HFFc6 (cell line): ENCODE measurements around the gene KIF19. TPM values are rescaled to one million over a fixed set of nuclear protein-coding genes. Genes with fewer than 3 reads are reported as not detected.
"Not testable (repeated sequence)": the region's sequence is repeated elsewhere in the genome, so short reads cannot be mapped to it uniquely, and the experiment has no call there.

Experiments
- DNase-seq: peaks from one replicate; pipeline ENCODE4 v3.0.0-alpha.2; 2018
- H3K27ac Mint-ChIP-seq: 2 replicates; pipeline ENCODE4 v1.8.0; 2020; ENCODE audit warnings: mild to moderate bottlenecking, mixed read lengths
- H3K27me3 Mint-ChIP-seq: 2 replicates; pipeline ENCODE4 v1.8.0; 2021; ENCODE audit warnings: mild to moderate bottlenecking, moderate library complexity, mixed read lengths; ENCODE audit not compliant: insufficient read depth
- H3K36me3 Mint-ChIP-seq: 2 replicates; pipeline ENCODE4 v1.8.0; 2021; ENCODE audit warnings: low read depth, mixed read lengths
- H3K4me1 Mint-ChIP-seq: 2 replicates; pipeline ENCODE4 v1.8.0; 2020; ENCODE audit warnings: low read depth, mixed read lengths
- H3K4me3 Mint-ChIP-seq: 2 replicates; pipeline ENCODE4 v1.8.0; 2020; ENCODE audit warnings: mild to moderate bottlenecking, moderate library complexity, mixed read lengths
- H3K9me3 Mint-ChIP-seq: 2 replicates; pipeline ENCODE4 v1.8.0; 2020; ENCODE audit warnings: mild to moderate bottlenecking, mixed read lengths
- CTCF ChIP-seq: fragments of 200-600 bp; sonication (generic); IDR thresholded peaks from 2 replicates; pipeline ENCODE4 v1.5.0; 2021; ENCODE audit warnings: antibody characterized with exemption, mild to moderate bottlenecking
- total RNA-seq, 6 experiments: library from RNA; stranded (reverse); fragmentation: NEBNext Ultra II Directional; extraction: Animal tissue kit (Norgen Biotek cat#: 25700); gene quantifications; 2 replicates in 1 of 6; 3 replicates in 5 of 6; pipeline ENCODE4 v1.2.3, GENCODE V29; 2021

The KIF19 gene
- total RNA-seq, 6 experiments from 2014 or later: not detected

GRCh38 chr17:74403512-74404137 lies 77.6 kb downstream of the KIF19 start:
- TF ChIP-seq CTCF: no peak
- H3K4me3 Mint-ChIP-seq: no peak overlapping the region
- DNase-seq: no peak
- H3K9me3 Mint-ChIP-seq: peaks cover 55% of the 10 kb centered on the region
- no peaks in the 10 kb centered on the region for H3K4me1 Mint-ChIP-seq
- H3K27me3 Mint-ChIP-seq: no peaks in the 10 kb centered on the region
- no peak overlapping the region for H3K27ac Mint-ChIP-seq
- H3K36me3 Mint-ChIP-seq: no peaks in the 10 kb centered on the region; the same call in 1 of the 2 replicates

DNA sequence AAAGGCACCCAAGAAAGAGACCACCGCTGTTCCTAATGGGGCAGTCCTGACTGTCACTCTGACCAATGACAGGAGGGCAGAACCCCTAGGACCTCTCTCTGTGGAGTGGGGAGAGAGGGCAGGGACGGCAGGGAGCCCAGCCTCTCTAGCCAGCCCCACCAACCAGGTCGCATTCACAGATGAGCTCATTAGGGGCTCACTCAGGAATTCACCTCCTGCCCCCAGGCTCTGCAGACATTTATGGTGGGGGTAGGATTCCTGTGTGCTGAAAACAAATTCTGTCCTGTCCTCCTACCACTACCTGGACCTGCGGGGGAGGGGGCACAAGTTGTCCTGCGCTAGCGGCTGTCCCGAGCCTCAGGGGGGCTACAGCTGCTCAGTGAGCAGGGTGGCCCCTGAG lies 78.2 kb downstream of the KIF19 start:
- Mint-ChIP-seq H3K27ac (no peak overlapping the region), H3K27me3 (no peaks in the 10 kb centered on the region), H3K4me1 (no peaks in the 10 kb centered on the region), H3K36me3 (no peaks in the 10 kb centered on the region; the same call in 1 of the 2 replicates), H3K9me3 (peaks cover 50% of the 10 kb centered on the region), H3K4me3 (no peak overlapping the region)
- no peak for DNase-seq
- TF ChIP-seq CTCF: no peak

DNA sequence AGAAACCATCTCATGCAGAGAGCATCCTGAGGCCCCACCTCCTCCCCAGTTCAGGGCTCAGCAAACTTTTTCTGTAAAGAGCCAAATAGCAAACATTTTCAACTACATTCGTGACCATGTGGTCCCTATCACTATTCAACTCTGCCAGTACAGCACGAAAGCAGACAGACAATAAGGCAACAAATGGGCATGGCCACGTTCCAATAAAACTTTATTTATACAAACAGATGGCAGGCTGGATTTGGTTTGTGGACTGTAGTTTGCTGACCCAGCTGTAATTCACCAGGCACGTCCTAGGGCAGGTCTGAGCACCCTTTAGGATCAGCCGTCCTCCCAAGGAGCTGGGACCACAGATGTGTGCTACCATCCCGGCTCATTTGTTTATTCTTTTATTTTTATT lies 78.8 kb downstream of the KIF19 start:
- Mint-ChIP-seq H3K4me3 (no peak overlapping the region), H3K27me3 (no peaks in the 10 kb centered on the region), H3K27ac (no peak overlapping the region), H3K9me3 (peaks cover 44% of the 10 kb centered on the region), H3K4me1 (no peaks in the 10 kb centered on the region), H3K36me3 (no peaks in the 10 kb centered on the region; the same call in 1 of the 2 replicates)
- no peak for TF ChIP-seq CTCF
- DNase-seq: no peak

GRCh38 chr17:74405311-74405710 lies 79.3 kb downstream of the KIF19 start:
- not testable (repeated sequence) for H3K36me3 Mint-ChIP-seq, H3K4me1 Mint-ChIP-seq, H3K27me3 Mint-ChIP-seq, H3K27ac Mint-ChIP-seq, H3K4me3 Mint-ChIP-seq, DNase-seq
- H3K9me3 Mint-ChIP-seq: peaks cover 45% of the 10 kb centered on the region

Other genes starting within 250 kb of the KIF19 start
- 100 to 1,000 TPM; 660 to 867 (median 812) TPM for gene RPL38, start 122.5 kb upstream of the KIF19 start, total RNA-seq
- 1 to 10 TPM; 1.2 to 2.7 (median 1.9) TPM for gene TTYH2, start 112.7 kb upstream of the KIF19 start, total RNA-seq
- not detected for gene DNAI2, start 52.0 kb upstream of the KIF19 start, total RNA-seq
- gene BTBD17, start 35.6 kb downstream of the KIF19 start, total RNA-seq: not detected
- not detected for gene GPR142, start 41.3 kb downstream of the KIF19 start, total RNA-seq
- gene GPRC5C, start 105.9 kb downstream of the KIF19 start, total RNA-seq: not detected
- gene CD300A, start 140.4 kb downstream of the KIF19 start, total RNA-seq: not detected
- not detected for gene CD300LB, start 205.2 kb downstream of the KIF19 start, total RNA-seq
- not detected for gene CD300C, start 219.9 kb downstream of the KIF19 start, total RNA-seq
- not detected for gene CD300H, start 241.3 kb downstream of the KIF19 start, total RNA-seq